ENCODE data around the gene LEFTY1. TPM values are rescaled to one million over a fixed set of nuclear protein-coding genes. Genes with fewer than 3 reads are reported as not detected.

LEFTY1 gene
- polyA plus RNA-seq, 3 donors: 0.13 TPM; not detected in 2

DNA sequence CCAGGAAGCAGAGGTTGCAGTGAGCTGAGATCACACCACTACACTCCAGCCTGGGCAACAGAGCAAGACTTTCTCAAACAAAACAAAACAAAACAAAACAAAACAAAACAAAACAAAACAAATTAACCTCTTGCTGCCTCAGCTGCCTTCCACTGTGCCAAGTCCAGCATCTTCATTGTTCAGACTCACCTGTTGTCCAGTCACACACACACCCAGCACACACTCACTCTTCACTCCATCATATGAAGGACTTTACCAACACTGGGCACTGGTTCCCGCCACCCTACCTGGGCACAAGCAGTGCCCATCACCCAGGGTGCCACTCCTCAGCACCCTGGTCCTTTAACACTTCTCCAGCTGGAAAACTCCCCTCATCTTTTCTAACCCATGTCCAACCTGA lies 20.5 kb upstream of the LEFTY1 start:
- Mint-ChIP-seq H3K27me3 (ENCODE audit: low read depth in 3 of 3) (peaks cover 0 to 2% (median 0%) of the 10 kb centered on the region in 3 donors), H3K36me3 (peaks cover 13 to 14% of the 10 kb centered on the region in 2 donors)
- H4K20me1 ChIP-seq (ENCODE audit: insufficient read depth, low read length): no peaks in the 10 kb centered on the region

DNA sequence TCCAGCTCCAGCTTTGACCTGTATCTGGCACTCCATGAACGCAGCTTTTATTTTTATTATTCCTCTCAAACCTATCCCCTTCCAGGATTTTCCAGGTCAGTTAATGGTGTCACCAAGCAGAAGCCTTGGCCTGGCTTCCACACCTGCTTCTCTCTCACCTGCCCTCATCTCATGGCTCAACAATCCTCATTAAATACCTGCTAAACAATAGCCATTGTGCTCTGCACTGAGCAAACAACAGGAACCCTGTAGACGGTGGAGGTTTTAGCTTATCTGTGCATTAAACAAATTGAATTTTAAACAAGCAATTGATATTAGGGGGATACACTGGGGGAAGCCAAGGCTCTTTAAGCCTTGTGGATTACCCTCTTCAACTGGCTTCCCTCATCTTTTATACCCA lies 19.8 kb upstream of the LEFTY1 start:
- no peak overlapping the region for H3K27ac ChIP-seq (ENCODE audit: low read depth in 1 of 2, low read length in 2 of 2)
- H3K4me1 Mint-ChIP-seq: no peaks in the 10 kb centered on the region
- peaks cover 0 to 6% of the 10 kb centered on the region in 2 donors for H3K4me1 ChIP-seq (ENCODE audit: control insufficient read depth in 1 of 2, insufficient read depth in 2 of 2, low read length in 2 of 2)
- no peak overlapping the region for H3K4me3 Mint-ChIP-seq
- H3K27me3 ChIP-seq (ENCODE audit: control insufficient read depth in 2 of 2, insufficient read depth in 2 of 2, low read length in 2 of 2): no peaks in the 10 kb centered on the region
- peaks cover 0 to 3% (median 0%) of the 10 kb centered on the region in 7 donors for H3K9me3 Mint-ChIP-seq
- no peak overlapping the region for H2AFZ ChIP-seq (ENCODE audit: insufficient read depth, low read depth, low read length, poor library complexity, severe bottlenecking)
- H3K9ac ChIP-seq (ENCODE audit: insufficient read depth, low read length, poor library complexity, severe bottlenecking): no peak overlapping the region
- TF ChIP-seq, protein P1, sequence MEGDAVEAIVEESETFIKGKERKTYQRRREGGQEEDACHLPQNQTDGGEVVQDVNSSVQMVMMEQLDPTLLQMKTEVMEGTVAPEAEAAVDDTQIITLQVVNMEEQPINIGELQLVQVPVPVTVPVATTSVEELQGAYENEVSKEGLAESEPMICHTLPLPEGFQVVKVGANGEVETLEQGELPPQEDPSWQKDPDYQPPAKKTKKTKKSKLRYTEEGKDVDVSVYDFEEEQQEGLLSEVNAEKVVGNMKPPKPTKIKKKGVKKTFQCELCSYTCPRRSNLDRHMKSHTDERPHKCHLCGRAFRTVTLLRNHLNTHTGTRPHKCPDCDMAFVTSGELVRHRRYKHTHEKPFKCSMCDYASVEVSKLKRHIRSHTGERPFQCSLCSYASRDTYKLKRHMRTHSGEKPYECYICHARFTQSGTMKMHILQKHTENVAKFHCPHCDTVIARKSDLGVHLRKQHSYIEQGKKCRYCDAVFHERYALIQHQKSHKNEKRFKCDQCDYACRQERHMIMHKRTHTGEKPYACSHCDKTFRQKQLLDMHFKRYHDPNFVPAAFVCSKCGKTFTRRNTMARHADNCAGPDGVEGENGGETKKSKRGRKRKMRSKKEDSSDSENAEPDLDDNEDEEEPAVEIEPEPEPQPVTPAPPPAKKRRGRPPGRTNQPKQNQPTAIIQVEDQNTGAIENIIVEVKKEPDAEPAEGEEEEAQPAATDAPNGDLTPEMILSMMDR (IDR thresholded peaks at IDR 0.05): no peak
- no peaks in the 10 kb centered on the region for H3K79me2 ChIP-seq (ENCODE audit: insufficient read depth, low read length)
- H3K27me3 Mint-ChIP-seq (ENCODE audit: low read depth in 3 of 3): peaks cover 0 to 2% (median 0%) of the 10 kb centered on the region in 3 donors
- H3K4me2 ChIP-seq (replicated peaks; ENCODE audit: extremely low read depth, low read length, poor library complexity, severe bottlenecking): no peak overlapping the region
- no peak overlapping the region for H3K4me3 ChIP-seq (replicated peaks in 1 of 3; ENCODE audit: low read depth in 2 of 3, low read length in 3 of 3)
- H3K27ac Mint-ChIP-seq: no peak overlapping the region
- no peaks in the 10 kb centered on the region for H3K9me3 ChIP-seq (replicated peaks in 1 of 2; ENCODE audit: control insufficient read depth in 1 of 2, insufficient read depth in 1 of 2, low read length in 2 of 2)
- intact Hi-C loops (cut with micrococcal nuclease): no loop called here
- no peak for DNase-seq
- H4K20me1 ChIP-seq (ENCODE audit: insufficient read depth, low read length): no peaks in the 10 kb centered on the region
- H3K36me3 ChIP-seq (replicated peaks in 1 of 2; ENCODE audit: control insufficient read depth in 1 of 2, insufficient read depth in 2 of 2, low read length in 2 of 2): peaks cover 3 to 10% of the 10 kb centered on the region in 2 donors
- WGBS (ENCODE audit: insufficient coverage): no CpG with 5 or more reads among the region's 2 CpGs
- H3K36me3 Mint-ChIP-seq: peaks cover 11% of the 10 kb centered on the region in 2 donors

More for the DNA sequence above, 20.5 kb upstream of the LEFTY1 start:
- H3K27ac Mint-ChIP-seq: peak overlapping the region in 1 of 7 donors; percentile 57
- H3K27ac ChIP-seq (ENCODE audit: low read depth in 1 of 2, low read length in 2 of 2): no peak overlapping the region
- H3K4me3 ChIP-seq (replicated peaks in 1 of 3; ENCODE audit: low read depth in 2 of 3, low read length in 3 of 3): no peak overlapping the region
- H3K4me2 ChIP-seq (replicated peaks; ENCODE audit: extremely low read depth, low read length, poor library complexity, severe bottlenecking): no peak overlapping the region
- TF ChIP-seq, protein P1 (IDR thresholded peaks at IDR 0.05): no peak
- no peak overlapping the region for H3K9ac ChIP-seq (ENCODE audit: insufficient read depth, low read length, poor library complexity, severe bottlenecking)
- H2AFZ ChIP-seq (ENCODE audit: insufficient read depth, low read depth, low read length, poor library complexity, severe bottlenecking): no peak overlapping the region
- H3K9me3 Mint-ChIP-seq: peaks cover 0 to 3% (median 0%) of the 10 kb centered on the region in 7 donors
- no peak for DNase-seq
- H3K79me2 ChIP-seq (ENCODE audit: insufficient read depth, low read length): no peaks in the 10 kb centered on the region
- intact Hi-C loops (cut with micrococcal nuclease): no loop called here
- H3K4me1 ChIP-seq (ENCODE audit: control insufficient read depth in 1 of 2, insufficient read depth in 2 of 2, low read length in 2 of 2): peaks cover 0 to 6% of the 10 kb centered on the region in 2 donors
- H3K36me3 ChIP-seq (replicated peaks in 1 of 2; ENCODE audit: control insufficient read depth in 1 of 2, insufficient read depth in 2 of 2, low read length in 2 of 2): peaks cover 3 to 14% of the 10 kb centered on the region in 2 donors
- no peaks in the 10 kb centered on the region for H3K4me1 Mint-ChIP-seq
- no peaks in the 10 kb centered on the region for H3K27me3 ChIP-seq (ENCODE audit: control insufficient read depth in 2 of 2, insufficient read depth in 2 of 2, low read length in 2 of 2)
- no peak overlapping the region for H3K4me3 Mint-ChIP-seq
- H3K9me3 ChIP-seq (replicated peaks in 1 of 2; ENCODE audit: control insufficient read depth in 1 of 2, insufficient read depth in 1 of 2, low read length in 2 of 2): no peaks in the 10 kb centered on the region
- WGBS (ENCODE audit: insufficient coverage): 100% methylated on average over 1 of the region's 1 CpG

Measured in CD14-positive monocyte (primary cell).